Measurements from ENCODE around the gene ROR2.

GRCh38 chr9:91946653-91947488 lies 3.2 kb downstream of the ROR2 start:
- TF ChIP-seq CTCF (IDR thresholded peaks at IDR 0.05) (no peak), ZFX (IDR thresholded peaks at IDR 0.05; ENCODE audit: borderline replicate concordance) (no peak)

Measured in 22Rv1 (cell line).